BLaER1 (cell line): ENCODE results near the gene RHNO1.
"Not testable (repeated sequence)": the region's sequence is repeated elsewhere in the genome, so short reads cannot be mapped to it uniquely, and the experiment has no call there.

Source experiments
- H3K27ac ChIP-seq: shearing (Covaris generic); formaldehyde crosslinking; 2 replicates; pipeline ENCODE4 v1.8.1; 2022
- H3K27me3 ChIP-seq: shearing (Covaris generic); formaldehyde crosslinking; 2 replicates; pipeline ENCODE4 v1.8.1; 2022
- H3K36me3 ChIP-seq: shearing (Covaris generic); formaldehyde crosslinking; 2 replicates; pipeline ENCODE4 v1.8.1; 2022
- H3K4me1 ChIP-seq: shearing (Covaris generic); formaldehyde crosslinking; 2 replicates; pipeline ENCODE4 v1.8.1; 2022
- H3K4me2 ChIP-seq: shearing (Covaris generic); formaldehyde crosslinking; 2 replicates; pipeline ENCODE4 v1.8.1; 2022
- H3K4me3 ChIP-seq: shearing (Covaris generic); formaldehyde crosslinking; 2 replicates; pipeline ENCODE4 v1.8.1; 2022
- H3K9ac ChIP-seq: shearing (Covaris generic); formaldehyde crosslinking; 2 replicates; pipeline ENCODE4 v1.8.1; 2022
- H3K9me3 ChIP-seq: shearing (Covaris generic); formaldehyde crosslinking; 2 replicates; pipeline ENCODE4 v1.8.1; 2022
- H4K20me1 ChIP-seq: shearing (Covaris generic); formaldehyde crosslinking; 2 replicates; pipeline ENCODE4 v1.8.1; 2022
- Cebpa-rat ChIP-seq: shearing (Covaris generic); IDR thresholded peaks from 2 replicates; pipeline ENCODE4 v1.8.1; 2022

The RHNO1 gene

GRCh38 chr12:2857576-2857975 is 19.4 kb upstream of the RHNO1 start:
- no peak overlapping the region for H3K9ac ChIP-seq
- peaks cover 61% of the 10 kb centered on the region for H3K36me3 ChIP-seq
- H3K4me1 ChIP-seq = peaks cover 22% of the 10 kb centered on the region

DNA sequence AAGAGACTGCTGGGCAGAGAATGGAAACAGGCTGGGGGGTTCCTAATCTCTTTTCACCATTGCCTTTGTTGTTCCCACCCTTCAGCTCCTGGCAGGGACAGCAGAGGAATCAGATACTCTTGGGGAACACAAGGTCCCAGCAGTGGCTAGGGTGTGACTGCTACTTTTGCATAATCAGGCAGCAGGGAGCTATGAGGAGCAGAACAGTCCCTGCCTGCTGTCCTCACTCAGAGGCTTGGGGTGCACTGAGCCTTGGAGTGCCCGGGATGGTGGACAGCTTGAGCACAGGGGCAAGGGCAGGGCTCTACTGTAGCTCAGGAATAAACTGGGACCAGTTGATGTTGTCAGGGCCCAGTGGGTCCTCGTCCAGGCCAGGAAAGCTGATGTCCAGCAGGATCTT is 18.7 kb upstream of the RHNO1 start:
- Histone ChIP-seq H4K20me1 (peaks cover 11% of the 10 kb centered on the region), H3K9ac (no peak overlapping the region), H3K4me2 (no peak overlapping the region), H3K27me3 (no peaks in the 10 kb centered on the region), H3K36me3 (peaks cover 69% of the 10 kb centered on the region), H3K9me3 (no peaks in the 10 kb centered on the region), H3K4me3 (no peak overlapping the region), H3K27ac (no peak overlapping the region), H3K4me1 (peaks cover 16% of the 10 kb centered on the region)
- TF ChIP-seq Cebpa-rat = no peak

More at GRCh38 chr12:2857576-2857975, 19.4 kb upstream of the RHNO1 start:
- Histone ChIP-seq H3K4me2 (no peak overlapping the region), H3K9me3 (no peaks in the 10 kb centered on the region), H4K20me1 (peaks cover 11% of the 10 kb centered on the region), H3K4me3 (no peak overlapping the region), H3K27ac (no peak overlapping the region), H3K27me3 (no peaks in the 10 kb centered on the region)
- TF ChIP-seq Cebpa-rat = no peak

DNA sequence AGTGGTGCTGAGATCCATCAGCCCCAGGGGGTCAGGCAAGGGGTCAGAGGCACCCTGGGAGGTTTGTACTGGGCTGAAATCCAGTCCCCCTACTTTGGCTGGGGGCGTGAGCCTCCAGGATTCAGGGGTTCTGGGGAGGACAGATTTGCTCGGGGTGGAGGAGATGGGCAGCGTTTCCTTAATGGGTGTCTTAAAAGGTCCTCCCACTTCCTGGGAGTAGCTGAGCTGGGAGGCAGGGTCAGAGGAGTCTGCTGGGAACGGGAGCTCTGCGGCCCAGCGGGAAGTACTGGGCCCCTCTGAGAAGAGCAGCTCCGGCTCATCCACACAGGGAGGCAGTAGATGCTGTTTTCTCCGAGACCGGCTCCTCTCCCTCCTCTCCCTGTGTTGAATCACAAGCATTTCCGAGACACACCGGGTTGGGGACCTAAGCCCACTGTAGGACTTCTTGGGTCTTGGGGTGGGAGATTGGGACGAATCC is 18.0 kb upstream of the RHNO1 start:
- H4K20me1 ChIP-seq = peaks cover 11% of the 10 kb centered on the region
- peaks cover 16% of the 10 kb centered on the region for H3K4me1 ChIP-seq
- no peak overlapping the region for H3K4me3 ChIP-seq
- no peak overlapping the region for H3K4me2 ChIP-seq
- H3K9me3 ChIP-seq = no peaks in the 10 kb centered on the region
- H3K36me3 ChIP-seq = peaks cover 75% of the 10 kb centered on the region
- H3K9ac ChIP-seq = no peak overlapping the region
- no peak overlapping the region for H3K27ac ChIP-seq
- TF ChIP-seq Cebpa-rat = no peak
- H3K27me3 ChIP-seq = no peaks in the 10 kb centered on the region

DNA sequence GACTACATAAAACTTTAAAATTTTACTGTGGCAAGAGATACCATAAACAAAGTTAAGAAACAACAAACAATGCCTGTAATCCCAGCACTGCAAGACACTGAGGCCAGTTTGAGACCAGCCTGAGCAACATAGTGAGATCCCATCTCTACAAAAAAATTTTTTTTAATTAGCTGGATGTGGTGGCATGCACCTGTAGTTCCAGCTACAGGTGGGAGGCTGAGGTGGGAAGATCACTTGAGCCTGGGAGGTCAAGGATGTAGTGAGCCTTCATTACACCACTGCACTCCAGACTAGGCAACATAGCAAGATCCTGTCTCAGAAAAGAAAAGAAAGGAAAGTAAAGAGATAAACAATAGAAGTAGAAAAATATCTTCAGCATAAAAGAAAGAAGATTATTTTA is 16.9 kb upstream of the RHNO1 start:
- peaks cover 87% of the 10 kb centered on the region for H3K36me3 ChIP-seq
- no peak for TF ChIP-seq Cebpa-rat
- H3K27me3 ChIP-seq = no peaks in the 10 kb centered on the region
- no peak overlapping the region for H3K4me2 ChIP-seq
- no peak overlapping the region for H3K9ac ChIP-seq
- no peaks in the 10 kb centered on the region for H3K9me3 ChIP-seq
- H4K20me1 ChIP-seq = peaks cover 11% of the 10 kb centered on the region
- H3K27ac ChIP-seq = no peak overlapping the region
- no peak overlapping the region for H3K4me3 ChIP-seq
- H3K4me1 ChIP-seq = peaks cover 16% of the 10 kb centered on the region

- Histone ChIP-seq H3K9ac (no peak overlapping the region), H3K4me3 (no peak overlapping the region), H4K20me1 (no peaks in the 10 kb centered on the region; the same call in 1 of the 2 replicates), H3K9me3 (no peaks in the 10 kb centered on the region), H3K27me3 (no peaks in the 10 kb centered on the region), H3K4me1 (no peaks in the 10 kb centered on the region), H3K4me2 (no peak overlapping the region), H3K36me3 (peaks cover 99% of the 10 kb centered on the region), H3K27ac (no peak overlapping the region)
- no peak for TF ChIP-seq Cebpa-rat
Observed at GRCh38 chr12:2862876-2863275, 14.1 kb upstream of the RHNO1 start.

- not testable (repeated sequence) for H3K9ac ChIP-seq, H3K27me3 ChIP-seq, H3K4me2 ChIP-seq, H3K4me3 ChIP-seq, H3K9me3 ChIP-seq, H3K4me1 ChIP-seq, H4K20me1 ChIP-seq, H3K27ac ChIP-seq
- H3K36me3 ChIP-seq = peaks cover 99% of the 10 kb centered on the region
Observed at GRCh38 chr12:2863402-2863801, 13.6 kb upstream of the RHNO1 start.

DNA sequence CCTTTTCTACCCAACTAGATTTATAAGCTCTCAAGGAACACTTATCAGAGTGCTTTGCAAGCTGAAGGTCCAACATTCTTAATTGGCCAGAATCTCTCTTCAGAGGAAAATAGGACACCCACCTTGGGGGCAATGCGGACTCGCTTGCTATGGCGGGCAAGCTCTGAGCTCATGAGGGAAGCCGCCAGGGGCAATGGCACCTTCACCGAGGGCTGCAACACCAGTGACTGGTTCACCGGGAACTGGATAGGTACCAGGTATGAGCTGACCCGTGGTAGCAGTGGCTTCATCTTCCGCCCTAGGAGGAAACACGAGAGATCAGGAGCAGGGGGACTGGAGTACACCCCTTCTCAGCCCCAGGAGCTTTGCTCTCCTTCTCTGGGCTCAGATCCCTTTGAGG is 12.8 kb upstream of the RHNO1 start:
- H3K36me3 ChIP-seq = peaks cover 99% of the 10 kb centered on the region

GRCh38 chr12:2868986-2869632 is 7.9 kb upstream of the RHNO1 start:
- not testable (repeated sequence) for H3K9me3 ChIP-seq, H3K9ac ChIP-seq, H3K27ac ChIP-seq

More for the DNA sequence above, 12.8 kb upstream of the RHNO1 start:
- Histone ChIP-seq H3K9ac (no peak overlapping the region), H4K20me1 (no peaks in the 10 kb centered on the region; the same call in 1 of the 2 replicates), H3K4me2 (no peak overlapping the region), H3K27me3 (no peaks in the 10 kb centered on the region), H3K27ac (no peak overlapping the region), H3K4me1 (no peaks in the 10 kb centered on the region), H3K4me3 (no peak overlapping the region), H3K9me3 (no peaks in the 10 kb centered on the region)
- TF ChIP-seq Cebpa-rat = no peak

DNA sequence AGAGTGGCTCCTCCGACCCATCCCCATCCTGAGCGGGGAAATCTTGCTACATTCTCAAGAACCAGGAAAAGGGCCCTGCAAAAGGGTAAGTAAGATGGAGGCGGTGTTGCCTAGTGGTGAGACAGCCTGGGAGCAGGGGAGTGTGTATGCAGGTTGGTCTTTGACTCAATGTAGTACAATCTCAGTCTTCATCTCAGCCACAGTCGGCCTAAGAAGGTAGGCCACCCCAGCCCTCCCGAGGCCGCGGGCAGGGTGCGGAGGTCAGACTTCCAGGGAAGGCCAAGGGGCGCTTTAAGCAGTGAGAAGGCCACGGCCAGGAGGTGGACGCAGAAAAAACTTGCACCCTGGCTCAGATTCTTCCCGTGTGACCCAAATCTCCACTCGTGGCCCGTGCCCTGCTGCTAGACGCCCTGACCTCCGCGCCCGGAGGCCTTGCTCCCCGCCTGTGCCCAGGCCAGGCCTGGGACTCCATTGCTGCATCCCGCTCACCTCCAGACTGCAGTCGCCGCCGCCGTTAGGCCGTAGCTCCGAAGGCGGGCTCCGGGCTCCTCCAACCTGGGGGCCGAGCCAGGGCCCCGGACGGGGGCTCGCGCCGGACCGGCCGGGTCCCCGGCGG is 484 bp upstream of the RHNO1 start:
- Histone ChIP-seq H3K9me3 (no peaks in the 10 kb centered on the region), H3K4me1 (peaks cover 40% of the 10 kb centered on the region)
- no peak for TF ChIP-seq Cebpa-rat

More at GRCh38 chr12:2868986-2869632, 7.9 kb upstream of the RHNO1 start:
- H3K4me3 ChIP-seq, H3K4me2 ChIP-seq, H3K27me3 ChIP-seq, H3K4me1 ChIP-seq: not testable (repeated sequence)
- Histone ChIP-seq H3K36me3 (peaks cover 100% of the 10 kb centered on the region), H4K20me1 (0 out of 2 replicates have a peak, but pooled peaks cover 13% of the 10 kb centered on the region)

DNA sequence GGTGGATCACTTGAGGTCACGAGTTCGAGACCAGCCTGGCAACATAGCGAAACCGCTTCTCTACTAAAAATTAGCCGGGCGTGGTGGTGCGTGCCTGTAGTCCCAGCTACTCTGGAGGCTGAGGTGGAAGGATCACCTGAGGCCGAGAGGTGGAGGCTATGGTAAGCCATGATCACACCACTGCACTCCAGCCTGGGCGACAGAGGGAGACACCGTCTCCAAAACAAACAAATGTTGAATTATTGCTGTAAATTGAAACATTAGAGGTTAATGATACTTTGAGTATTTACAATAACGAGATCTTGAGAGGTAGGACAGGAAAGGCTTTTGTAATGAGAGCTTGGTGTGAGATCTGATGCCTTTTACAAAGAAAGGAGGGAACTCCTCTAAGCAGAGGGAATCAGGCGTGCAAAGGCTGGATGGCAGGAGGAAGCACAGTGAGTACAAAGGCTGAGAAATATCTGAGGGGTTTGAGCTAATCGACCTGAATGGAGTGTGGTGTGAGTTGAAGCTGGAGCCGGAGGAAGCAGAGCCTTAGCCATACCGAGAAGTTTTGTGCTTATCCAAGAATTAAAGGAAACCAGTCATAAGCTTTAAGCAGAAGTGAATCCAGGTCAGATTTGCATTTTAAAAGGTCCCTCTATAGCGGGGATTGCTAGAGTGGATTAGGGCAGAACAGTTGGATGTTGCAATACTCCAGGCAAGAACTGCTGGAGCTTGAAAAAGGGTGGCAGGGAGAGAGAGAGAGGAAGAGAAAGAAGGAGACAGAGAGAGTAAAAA is 1.1 kb downstream of the RHNO1 start:
- no peaks in the 10 kb centered on the region for H3K9me3 ChIP-seq
- peaks cover 40% of the 10 kb centered on the region for H3K4me1 ChIP-seq
- H4K20me1 ChIP-seq = peaks cover 8% of the 10 kb centered on the region; the same call in 1 of the 2 replicates
- peak; percentile 88 for TF ChIP-seq Cebpa-rat
- H3K27ac ChIP-seq = peak overlapping the region; percentile 94
- H3K27me3 ChIP-seq = no peaks in the 10 kb centered on the region
- H3K36me3 ChIP-seq = peaks cover 44% of the 10 kb centered on the region
- H3K4me3 ChIP-seq = peak overlapping the region; percentile 95
- peak overlapping the region; percentile 93 for H3K9ac ChIP-seq
- H3K4me2 ChIP-seq = peak overlapping the region; percentile 90

More for the DNA sequence above, 484 bp upstream of the RHNO1 start:
- Histone ChIP-seq H3K9ac (peak overlapping the region; percentile 93), H3K36me3 (peaks cover 59% of the 10 kb centered on the region), H3K27me3 (no peaks in the 10 kb centered on the region), H3K4me3 (peak overlapping the region; percentile 95), H4K20me1 (0 out of 2 replicates have a peak, but pooled peaks cover 13% of the 10 kb centered on the region), H3K27ac (peak overlapping the region; percentile 94), H3K4me2 (peak overlapping the region; percentile 90)
